PFSK-1 (cell line): ENCODE results near the gene CAMTA1.

ENCODE experiments used
- FOXP2 ChIP-seq: optimal IDR thresholded peaks from 2 replicates; pipeline ENCODE3; 2011; ENCODE audit warnings: borderline replicate concordance, control low read depth, inconsistent platforms; ENCODE audit not compliant: insufficient read depth; ENCODE audit errors: extremely low read length, extremely low read depth
- POLR2AphosphoS5 ChIP-seq: IDR thresholded peaks from 2 replicates; pipeline ENCODE4 v1.6.1; 2012; ENCODE audit warnings: low read depth, mild to moderate bottlenecking, control low read depth, low read length, moderate library complexity
- TAF1 ChIP-seq: IDR thresholded peaks from 2 replicates; pipeline ENCODE4 v1.6.1; 2012; ENCODE audit warnings: low read length, control low read depth, borderline replicate concordance; ENCODE audit not compliant: insufficient read depth
- TF ChIP-seq, protein P1 (sequence below), 2 experiments: IDR thresholded peaks; 2 replicates each; pipeline versions ENCODE4 v1.6.1 to v1.8.0; 2011 to 2012; ENCODE audit warnings: low read depth in 2 of 2, low read length in 2 of 2, control low read depth in 1 of 2, inconsistent platforms in 1 of 2, mild to moderate bottlenecking in 1 of 2, moderate library complexity in 1 of 2; ENCODE audit not compliant: insufficient read depth in 1 of 2

DNA sequence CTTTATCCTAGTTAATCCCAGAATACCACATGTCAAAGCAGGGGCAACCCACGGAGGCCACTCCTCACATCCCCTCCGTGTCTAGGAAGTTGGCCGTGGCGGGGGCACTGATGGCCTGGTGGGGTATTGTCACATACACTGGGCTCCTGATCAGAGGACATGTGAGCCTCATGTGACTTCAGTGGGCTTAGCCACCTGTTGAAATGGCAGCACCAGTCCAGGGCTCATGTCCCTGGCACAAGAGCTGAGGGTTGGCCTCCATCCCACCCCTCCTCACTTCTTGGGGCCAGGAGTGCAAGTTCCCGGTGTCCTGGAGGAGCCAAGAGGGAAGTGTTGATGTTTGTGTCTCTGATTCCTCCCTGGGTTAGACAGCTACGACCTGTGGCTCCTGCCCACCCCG, 313.4 kb downstream of the CAMTA1 start:
- TF ChIP-seq, protein P1, sequence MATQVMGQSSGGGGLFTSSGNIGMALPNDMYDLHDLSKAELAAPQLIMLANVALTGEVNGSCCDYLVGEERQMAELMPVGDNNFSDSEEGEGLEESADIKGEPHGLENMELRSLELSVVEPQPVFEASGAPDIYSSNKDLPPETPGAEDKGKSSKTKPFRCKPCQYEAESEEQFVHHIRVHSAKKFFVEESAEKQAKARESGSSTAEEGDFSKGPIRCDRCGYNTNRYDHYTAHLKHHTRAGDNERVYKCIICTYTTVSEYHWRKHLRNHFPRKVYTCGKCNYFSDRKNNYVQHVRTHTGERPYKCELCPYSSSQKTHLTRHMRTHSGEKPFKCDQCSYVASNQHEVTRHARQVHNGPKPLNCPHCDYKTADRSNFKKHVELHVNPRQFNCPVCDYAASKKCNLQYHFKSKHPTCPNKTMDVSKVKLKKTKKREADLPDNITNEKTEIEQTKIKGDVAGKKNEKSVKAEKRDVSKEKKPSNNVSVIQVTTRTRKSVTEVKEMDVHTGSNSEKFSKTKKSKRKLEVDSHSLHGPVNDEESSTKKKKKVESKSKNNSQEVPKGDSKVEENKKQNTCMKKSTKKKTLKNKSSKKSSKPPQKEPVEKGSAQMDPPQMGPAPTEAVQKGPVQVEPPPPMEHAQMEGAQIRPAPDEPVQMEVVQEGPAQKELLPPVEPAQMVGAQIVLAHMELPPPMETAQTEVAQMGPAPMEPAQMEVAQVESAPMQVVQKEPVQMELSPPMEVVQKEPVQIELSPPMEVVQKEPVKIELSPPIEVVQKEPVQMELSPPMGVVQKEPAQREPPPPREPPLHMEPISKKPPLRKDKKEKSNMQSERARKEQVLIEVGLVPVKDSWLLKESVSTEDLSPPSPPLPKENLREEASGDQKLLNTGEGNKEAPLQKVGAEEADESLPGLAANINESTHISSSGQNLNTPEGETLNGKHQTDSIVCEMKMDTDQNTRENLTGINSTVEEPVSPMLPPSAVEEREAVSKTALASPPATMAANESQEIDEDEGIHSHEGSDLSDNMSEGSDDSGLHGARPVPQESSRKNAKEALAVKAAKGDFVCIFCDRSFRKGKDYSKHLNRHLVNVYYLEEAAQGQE (IDR thresholded peaks at IDR 0.05; ENCODE audit: insufficient read depth in 1 of 2, low read depth in 2 of 2, low read length in 2 of 2), result no peak
- TF ChIP-seq TAF1 (no peak), FOXP2 (no peak), POLR2AphosphoS5 (no peak)
